Measurements from ENCODE around the gene KLF7.

DNA sequence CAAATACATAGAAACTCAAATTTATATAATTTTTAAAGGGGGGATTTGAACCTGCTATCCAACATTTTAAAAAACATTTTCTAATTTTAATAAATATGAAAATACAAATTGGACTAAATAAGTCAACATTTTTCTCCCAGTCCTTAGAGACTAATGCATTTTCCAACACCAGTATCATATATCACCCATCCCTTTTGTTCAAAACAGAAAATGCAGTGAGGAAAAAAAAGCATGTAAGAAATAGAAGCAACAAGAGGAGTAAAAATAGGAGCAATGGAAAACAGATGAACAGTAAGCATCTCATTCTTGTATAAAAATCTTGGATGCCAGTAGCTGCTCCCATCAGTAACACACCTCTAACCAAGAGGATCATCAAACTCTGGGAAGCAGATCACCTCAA, 25.5 kb downstream of the KLF7 start:
- TF ChIP-seq, protein P1, sequence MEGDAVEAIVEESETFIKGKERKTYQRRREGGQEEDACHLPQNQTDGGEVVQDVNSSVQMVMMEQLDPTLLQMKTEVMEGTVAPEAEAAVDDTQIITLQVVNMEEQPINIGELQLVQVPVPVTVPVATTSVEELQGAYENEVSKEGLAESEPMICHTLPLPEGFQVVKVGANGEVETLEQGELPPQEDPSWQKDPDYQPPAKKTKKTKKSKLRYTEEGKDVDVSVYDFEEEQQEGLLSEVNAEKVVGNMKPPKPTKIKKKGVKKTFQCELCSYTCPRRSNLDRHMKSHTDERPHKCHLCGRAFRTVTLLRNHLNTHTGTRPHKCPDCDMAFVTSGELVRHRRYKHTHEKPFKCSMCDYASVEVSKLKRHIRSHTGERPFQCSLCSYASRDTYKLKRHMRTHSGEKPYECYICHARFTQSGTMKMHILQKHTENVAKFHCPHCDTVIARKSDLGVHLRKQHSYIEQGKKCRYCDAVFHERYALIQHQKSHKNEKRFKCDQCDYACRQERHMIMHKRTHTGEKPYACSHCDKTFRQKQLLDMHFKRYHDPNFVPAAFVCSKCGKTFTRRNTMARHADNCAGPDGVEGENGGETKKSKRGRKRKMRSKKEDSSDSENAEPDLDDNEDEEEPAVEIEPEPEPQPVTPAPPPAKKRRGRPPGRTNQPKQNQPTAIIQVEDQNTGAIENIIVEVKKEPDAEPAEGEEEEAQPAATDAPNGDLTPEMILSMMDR (IDR thresholded peaks at IDR 0.05; ENCODE audit: low read length): no peak
- TF ChIP-seq EZH2phosphoT487 (IDR thresholded peaks at IDR 0.05; ENCODE audit: low read length) (no peak), EZH2 (optimal IDR thresholded peaks at IDR 0.05; ENCODE audit: low read depth, low read length) (no peak)

All from MM.1S (cell line).